ENCODE data around the gene TNFRSF1A. TPM values are rescaled to one million over a fixed set of nuclear protein-coding genes. Genes with fewer than 3 reads are reported as not detected.

The TNFRSF1A gene
- total RNA-seq, 4 donors from 2014 or later = 229 to 317 (median 258) TPM

DNA sequence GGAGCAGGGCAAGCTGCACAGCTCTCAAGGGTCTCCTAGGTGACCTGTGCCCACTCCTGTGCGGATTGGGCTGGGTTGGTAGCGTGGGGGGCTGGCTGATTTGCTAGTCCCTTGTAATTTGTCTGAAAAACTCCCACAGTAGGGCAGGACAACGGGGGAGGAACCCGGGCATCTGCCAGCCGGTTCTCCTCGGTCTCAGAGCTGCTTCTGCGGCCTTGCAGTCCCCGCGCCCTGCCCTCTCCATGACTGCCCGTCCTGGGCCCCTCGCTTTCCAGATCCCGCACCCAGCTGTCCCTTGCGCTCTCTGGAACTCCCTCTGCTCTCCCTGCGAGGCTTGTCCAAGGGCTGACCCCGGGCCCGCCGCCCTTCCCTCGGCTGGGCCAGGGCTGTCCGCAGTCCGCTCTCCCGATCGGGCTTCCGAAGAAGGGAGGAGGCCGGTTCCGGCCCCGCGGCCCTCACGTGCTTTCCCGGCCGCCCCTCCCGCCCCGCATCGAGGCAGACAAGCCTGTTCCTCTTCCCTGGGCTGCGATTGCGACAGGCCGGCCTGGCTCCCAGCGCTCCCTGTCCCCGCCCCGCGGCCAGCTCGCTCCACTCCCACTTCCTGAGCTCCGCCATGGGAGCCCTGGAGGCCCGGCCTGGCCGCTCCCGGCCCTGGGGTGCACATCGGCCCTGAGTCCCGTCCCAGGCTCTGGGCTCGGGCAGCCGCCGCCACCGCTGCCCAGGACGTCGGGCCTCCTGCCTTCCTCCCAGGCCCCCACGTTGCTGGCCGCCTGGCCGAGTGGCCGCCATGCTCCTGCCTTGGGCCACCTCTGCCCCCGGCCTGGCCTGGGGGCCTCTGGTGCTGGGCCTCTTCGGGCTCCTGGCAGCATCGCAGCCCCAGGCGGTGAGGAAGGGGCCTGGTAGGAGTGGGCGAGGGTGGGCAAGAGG lies 42.0 kb upstream of the TNFRSF1A start, which contains the start of gene LTBR:
Gene LTBR (plus strand): TSS at position 591 of the 927 bp plus-strand sequence. CDS start 197 bp downstream, at position 788.
- Histone ChIP-seq H3K4me1 (peaks cover 16 to 62% (median 38%) of the 10 kb centered on the region in 4 donors), H3K36me3 (peaks cover 0 to 21% (median 6%) of the 10 kb centered on the region in 4 donors), H3K27ac (peak within 1 kb of the TSS; percentile 94 to 97 (median 95)), H3K9me3 (no peaks in the 10 kb centered on the region), H3K4me3 (peak within 1 kb of the TSS; percentile 55 to 87 (median 68)), H3K27me3 (no peaks in the 10 kb centered on the region)
- peak; percentile 96 for DNase-seq
- 8% methylated on average over 54 of the region's 62 CpGs; no CpG with 5 or more reads in 1 of the 2 donors for WGBS, 2 donors (ENCODE audit: low coverage in 1 of 2)
- intact Hi-C loops (cut with DNase I; ENCODE audit: low total_unique reads) = loop anchor here (5.0 kb wide), 1 partner anchor 47 kb away; no protein-coding TSS in a partner anchor
- in situ Hi-C loops (cut with MboI; ENCODE audit: low pct_ligation_motif_present in 1 of 4, low pct_unique_long_range_greater_than_20kb in 1 of 4, low sequenced_read_pairs in 3 of 4) = no loop called here
- TF ChIP-seq, protein P1, sequence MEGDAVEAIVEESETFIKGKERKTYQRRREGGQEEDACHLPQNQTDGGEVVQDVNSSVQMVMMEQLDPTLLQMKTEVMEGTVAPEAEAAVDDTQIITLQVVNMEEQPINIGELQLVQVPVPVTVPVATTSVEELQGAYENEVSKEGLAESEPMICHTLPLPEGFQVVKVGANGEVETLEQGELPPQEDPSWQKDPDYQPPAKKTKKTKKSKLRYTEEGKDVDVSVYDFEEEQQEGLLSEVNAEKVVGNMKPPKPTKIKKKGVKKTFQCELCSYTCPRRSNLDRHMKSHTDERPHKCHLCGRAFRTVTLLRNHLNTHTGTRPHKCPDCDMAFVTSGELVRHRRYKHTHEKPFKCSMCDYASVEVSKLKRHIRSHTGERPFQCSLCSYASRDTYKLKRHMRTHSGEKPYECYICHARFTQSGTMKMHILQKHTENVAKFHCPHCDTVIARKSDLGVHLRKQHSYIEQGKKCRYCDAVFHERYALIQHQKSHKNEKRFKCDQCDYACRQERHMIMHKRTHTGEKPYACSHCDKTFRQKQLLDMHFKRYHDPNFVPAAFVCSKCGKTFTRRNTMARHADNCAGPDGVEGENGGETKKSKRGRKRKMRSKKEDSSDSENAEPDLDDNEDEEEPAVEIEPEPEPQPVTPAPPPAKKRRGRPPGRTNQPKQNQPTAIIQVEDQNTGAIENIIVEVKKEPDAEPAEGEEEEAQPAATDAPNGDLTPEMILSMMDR (IDR thresholded peaks at IDR 0.05) = no peak
- TF ChIP-seq POLR2A (IDR thresholded peaks at IDR 0.05) (peak; percentile 93), POLR2AphosphoS5 (IDR thresholded peaks at IDR 0.05) (peak; percentile 89 to 96 (median 94))

DNA sequence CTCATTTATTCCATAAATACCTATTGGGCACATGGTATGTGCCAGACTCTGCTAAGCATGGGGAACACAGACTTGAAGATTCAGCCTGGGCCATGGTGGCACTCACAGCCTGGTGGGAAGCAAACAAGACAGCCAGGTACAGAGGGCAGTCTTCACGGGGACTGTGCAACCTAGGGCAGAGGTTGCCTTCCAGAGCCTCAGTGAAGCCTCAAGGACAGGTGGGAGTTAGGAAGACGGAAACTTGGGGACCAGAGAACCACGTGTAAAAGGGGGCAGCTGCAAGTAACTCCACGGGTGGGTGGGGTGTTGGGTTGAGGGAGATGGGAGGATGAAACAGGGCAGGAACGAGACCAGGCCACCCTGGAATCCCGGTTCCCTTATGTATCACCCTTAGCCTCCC lies 41.1 kb upstream of the TNFRSF1A start:
- DNase-seq = no peak
- peaks cover 0 to 15% (median 3%) of the 10 kb centered on the region in 4 donors for H3K36me3 ChIP-seq
- TF ChIP-seq EP300 (IDR thresholded peaks at IDR 0.05; ENCODE audit: low read depth) (no peak), POLR2A (IDR thresholded peaks at IDR 0.05) (no peak), POLR2AphosphoS5 (IDR thresholded peaks at IDR 0.05) (no peak)
- TF ChIP-seq, protein P1 (IDR thresholded peaks at IDR 0.05) = no peak
- peaks cover 21 to 67% (median 42%) of the 10 kb centered on the region in 4 donors for H3K4me1 ChIP-seq
- peak overlapping the region; percentile 94 to 97 (median 95) for H3K27ac ChIP-seq
- intact Hi-C loops (cut with DNase I; ENCODE audit: low total_unique reads) (loop anchor here (5.0 kb wide), 1 partner anchor 46 kb away; no protein-coding TSS in a partner anchor), in situ Hi-C loops (cut with MboI; ENCODE audit: low pct_ligation_motif_present in 1 of 4, low pct_unique_long_range_greater_than_20kb in 1 of 4, low sequenced_read_pairs in 3 of 4) (no loop called here)
- H3K4me3 ChIP-seq = peak overlapping the region in 1 of 4 donors; percentile 87
- WGBS, 2 donors (ENCODE audit: low coverage in 1 of 2) = 79% methylated on average over 6 of the region's 6 CpGs; no CpG with 5 or more reads in 1 of the 2 donors
- H3K27me3 ChIP-seq = no peaks in the 10 kb centered on the region
- no peaks in the 10 kb centered on the region for H3K9me3 ChIP-seq

DNA sequence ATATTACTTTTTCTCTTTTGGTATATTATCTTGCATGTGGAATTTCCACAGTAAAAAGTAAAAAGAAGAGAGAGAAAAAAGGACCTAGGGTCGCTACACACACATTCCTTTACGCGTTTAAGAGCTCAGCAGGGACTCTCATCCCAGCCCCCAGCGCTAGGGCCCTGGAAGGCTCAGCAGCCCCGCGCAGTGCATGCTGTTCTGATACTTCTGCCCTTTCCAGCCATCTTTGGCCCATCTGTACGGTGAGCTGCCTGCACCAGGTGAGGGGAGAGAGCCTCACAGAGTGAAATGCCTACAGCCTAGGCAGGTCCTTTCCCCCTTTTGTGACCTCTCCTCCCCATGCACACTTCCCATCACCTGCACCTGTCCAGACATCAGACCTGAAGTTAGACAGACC lies 40.5 kb upstream of the TNFRSF1A start:
- no peaks in the 10 kb centered on the region for H3K9me3 ChIP-seq
- peak overlapping the region; percentile 94 to 97 (median 95) for H3K27ac ChIP-seq
- DNase-seq = no peak
- no peak for TF ChIP-seq POLR2AphosphoS5 (IDR thresholded peaks at IDR 0.05)
- TF ChIP-seq, protein P1 (IDR thresholded peaks at IDR 0.05) = no peak
- no peak for TF ChIP-seq EP300 (IDR thresholded peaks at IDR 0.05; ENCODE audit: low read depth)
- no peak overlapping the region for H3K4me3 ChIP-seq
- WGBS, 2 donors (ENCODE audit: low coverage in 1 of 2) = 89 to 91% methylated on average over 7 of the region's 7 CpGs
- in situ Hi-C loops (cut with MboI; ENCODE audit: low pct_ligation_motif_present in 1 of 4, low pct_unique_long_range_greater_than_20kb in 1 of 4, low sequenced_read_pairs in 3 of 4) (no loop called here), intact Hi-C loops (cut with DNase I; ENCODE audit: low total_unique reads) (loop anchor here (5.0 kb wide), 1 partner anchor 45 kb away; no protein-coding TSS in a partner anchor)
- no peaks in the 10 kb centered on the region for H3K27me3 ChIP-seq
- H3K4me1 ChIP-seq = peaks cover 26 to 67% (median 43%) of the 10 kb centered on the region in 4 donors
- H3K36me3 ChIP-seq = peaks cover 0 to 14% (median 3%) of the 10 kb centered on the region in 4 donors

Measured in transverse colon (tissue), 4 donors.